HEK293 (cell line): ENCODE results near the gene LRFN2.

Experiments
- CTCF ChIA-PET: fragments of 350-600 bp; formaldehyde crosslinking; extraction: SDS; loops from one replicate; lab custom pipeline; 2021; ENCODE audit warnings: antibody characterized with exemption; lab: Yijun Ruan, JAX
- POLR2A ChIA-PET: fragments of 300-600 bp; formaldehyde crosslinking; extraction: SDS; loops from one replicate; lab custom pipeline; 2020; ENCODE audit warnings: antibody characterized with exemption, inconsistent platforms; lab: Yijun Ruan, JAX
- H3K27ac ChIP-seq: fragments of 200-500 bp; sonication (Bioruptor generic); 2 replicates; pipeline ENCODE4 v1.5.1; 2014; ENCODE audit warnings: low read depth, low read length, control low read depth, inconsistent platforms; ENCODE audit errors: extremely low read depth
- H3K36me3 ChIP-seq, 2 experiments: fragments of 200-500 bp in 1 of 2; sonication (Bioruptor generic) in 1 of 2; 1 replicate in 1 of 2; 2 replicates in 1 of 2; pipeline ENCODE4 v1.5.1; 2014 to 2017; ENCODE audit warnings: inconsistent platforms in 2 of 2, low read length in 2 of 2; ENCODE audit not compliant: control insufficient read depth in 2 of 2, insufficient read depth in 1 of 2
- H3K4me1 ChIP-seq: fragments of 200-500 bp; sonication (Bioruptor generic); 2 replicates; pipeline ENCODE4 v1.5.1; 2014; ENCODE audit warnings: mild to moderate bottlenecking, low read length, inconsistent platforms; ENCODE audit not compliant: control insufficient read depth, insufficient read depth
- H3K4me3 ChIP-seq: 2 replicates; pipeline ENCODE4 v1.5.1; 2011; ENCODE audit warnings: low read depth, mild to moderate bottlenecking, control low read depth, low read length, moderate library complexity
- H3K9me3 ChIP-seq: fragments of 200-500 bp; sonication (Bioruptor generic); 2 replicates; pipeline ENCODE4 v1.5.1; 2014; ENCODE audit warnings: low read depth, low read length, inconsistent platforms; ENCODE audit not compliant: control insufficient read depth, insufficient read depth
- OVOL3 ChIP-seq: fragments of 450-650 bp; formaldehyde crosslinking; IDR thresholded peaks from 2 replicates; pipeline ENCODE4 v1.5.1; 2016; ENCODE audit warnings: missing biosample characterization, missing genetic modification characterization
- PBX3 ChIP-seq: sonication (generic); formaldehyde crosslinking; IDR thresholded peaks from 2 replicates; pipeline ENCODE4 v1.8.1; 2022; ENCODE audit warnings: mild to moderate bottlenecking, moderate library complexity, missing genetic modification reagents
- PRDM10 ChIP-seq: fragments of 450-650 bp; formaldehyde crosslinking; IDR thresholded peaks from 2 replicates; pipeline ENCODE4 v1.5.1; 2016; ENCODE audit warnings: missing biosample characterization, missing genetic modification characterization
- RBAK ChIP-seq: fragments of 450-650 bp; formaldehyde crosslinking; IDR thresholded peaks from 2 replicates; pipeline ENCODE4 v1.5.1; 2016; ENCODE audit warnings: missing biosample characterization, missing genetic modification characterization
- SALL2 ChIP-seq: fragments of 450-650 bp; formaldehyde crosslinking; IDR thresholded peaks from 2 replicates; pipeline ENCODE4 v1.5.0; 2017; ENCODE audit warnings: missing biosample characterization, mild to moderate bottlenecking, missing genetic modification characterization, borderline replicate concordance
- SCRT2 ChIP-seq: fragments of 450-650 bp; formaldehyde crosslinking; IDR thresholded peaks from 2 replicates; pipeline ENCODE4 v1.5.1; 2016; ENCODE audit warnings: missing biosample characterization, missing genetic modification characterization
- SP7 ChIP-seq: fragments of 450-650 bp; formaldehyde crosslinking; IDR thresholded peaks from 2 replicates; pipeline ENCODE4 v1.5.1; 2016; ENCODE audit warnings: missing biosample characterization, missing genetic modification characterization
- TSHZ1 ChIP-seq: fragments of 450-650 bp; formaldehyde crosslinking; IDR thresholded peaks from 2 replicates; pipeline ENCODE4 v1.5.1; 2016; ENCODE audit warnings: missing biosample characterization, missing genetic modification characterization, borderline replicate concordance
- WT1 ChIP-seq: fragments of 450-650 bp; formaldehyde crosslinking; IDR thresholded peaks from 2 replicates; pipeline ENCODE4 v1.5.1; 2016; ENCODE audit warnings: missing biosample characterization, missing genetic modification characterization
- ZBTB10 ChIP-seq: fragments of 450-650 bp; formaldehyde crosslinking; IDR thresholded peaks from 2 replicates; pipeline ENCODE4 v1.5.1; 2016; ENCODE audit warnings: missing biosample characterization, missing genetic modification characterization
- ZBTB20 ChIP-seq: fragments of 450-650 bp; formaldehyde crosslinking; IDR thresholded peaks from 2 replicates; pipeline ENCODE4 v1.5.1; 2016; ENCODE audit warnings: missing biosample characterization, missing genetic modification characterization
- ZFHX2 ChIP-seq: fragments of 450-650 bp; formaldehyde crosslinking; conservative IDR thresholded peaks from 2 replicates; pipeline ENCODE4 v1.5.1; 2016; ENCODE audit warnings: missing biosample characterization, missing genetic modification characterization
- ZNF174 ChIP-seq: fragments of 450-650 bp; formaldehyde crosslinking; IDR thresholded peaks from 2 replicates; pipeline ENCODE4 v1.5.0; 2017; ENCODE audit warnings: missing biosample characterization, mild to moderate bottlenecking, missing genetic modification characterization
- ZNF19 ChIP-seq: fragments of 450-650 bp; formaldehyde crosslinking; IDR thresholded peaks from 2 replicates; pipeline ENCODE4; 2016; ENCODE audit warnings: missing biosample characterization, missing genetic modification characterization, low read depth
- ZNF266 ChIP-seq: fragments of 450-650 bp; formaldehyde crosslinking; IDR thresholded peaks from 2 replicates; pipeline ENCODE4 v1.5.1; 2016; ENCODE audit warnings: missing biosample characterization, missing genetic modification characterization, low read depth
- ZNF37A ChIP-seq: fragments of 450-650 bp; IDR thresholded peaks from 2 replicates; pipeline ENCODE4 v1.5.1; 2018; ENCODE audit warnings: missing biosample characterization, missing genetic modification characterization
- ZNF426 ChIP-seq: fragments of 450-650 bp; formaldehyde crosslinking; IDR thresholded peaks from 2 replicates; pipeline ENCODE4 v1.5.1; 2017; ENCODE audit warnings: missing biosample characterization, missing genetic modification characterization, mild to moderate bottlenecking, inconsistent platforms, moderate library complexity
- ZNF513 ChIP-seq: fragments of 450-650 bp; IDR thresholded peaks from 2 replicates; pipeline ENCODE4 v1.5.1; 2018; ENCODE audit warnings: missing biosample characterization, missing genetic modification characterization
- ZNF600 ChIP-seq: fragments of 450-650 bp; formaldehyde crosslinking; IDR thresholded peaks from 2 replicates; pipeline ENCODE4 v1.5.1; 2016; ENCODE audit warnings: missing biosample characterization, missing genetic modification characterization
- ZNF610 ChIP-seq: fragments of 450-650 bp; formaldehyde crosslinking; IDR thresholded peaks from 2 replicates; pipeline ENCODE4 v1.5.1; 2016; ENCODE audit warnings: missing biosample characterization, missing genetic modification characterization, borderline replicate concordance

Gene LRFN2

GRCh38 chr6:40436685-40437604 is 150.2 kb downstream of the LRFN2 start:
- CTCF ChIA-PET, result interaction anchor here (0.6 kb wide), 2 partner anchors 59 to 1061 kb away, joined by 3 read pairs; no protein-coding TSS in a partner anchor
- Histone ChIP-seq H3K9me3 (no peaks in the 10 kb centered on the region), H3K4me3 (no peak overlapping the region), H3K4me1 (no peaks in the 10 kb centered on the region), H3K27ac (no peak overlapping the region), H3K36me3 (no peaks in the 10 kb centered on the region)
- TF ChIP-seq ZNF426 (no peak), ZFHX2 (no peak), RBAK (no peak), ZNF600 (tag by site-specific recombination) (no peak), OVOL3 (tag by site-specific recombination) (no peak), ZNF513 (tag by site-specific recombination) (no peak), ZBTB20 (tag by site-specific recombination) (no peak), PBX3 (no peak), SALL2 (tag by site-specific recombination) (no peak), SCRT2 (tag by site-specific recombination) (no peak), ZNF610 (tag by site-specific recombination) (no peak), SP7 (tag by site-specific recombination) (no peak), ZNF266 (tag by site-specific recombination) (no peak), ZNF37A (no peak), TSHZ1 (tag by site-specific recombination) (no peak), PRDM10 (tag by site-specific recombination) (no peak), WT1 (tag by site-specific recombination) (no peak), ZBTB10 (no peak), ZNF19 (tag by site-specific recombination) (no peak), ZNF174 (no peak)
- POLR2A ChIA-PET, result no interaction called here
